HT1080 (cell line): ENCODE data around the gene FOLR3. TPM values are rescaled to one million over a fixed set of nuclear protein-coding genes. Genes with fewer than 3 reads are reported as not detected.
"Not testable (repeated sequence)": the region's sequence is repeated elsewhere in the genome, so short reads cannot be mapped to it uniquely, and the experiment has no call there.

ENCODE experiments used
- DNase-seq: peaks from one replicate; pipeline ENCODE4 v3.0.0-alpha.2; 2015; ENCODE audit warnings: low read depth
- total RNA-seq: library from RNA; depleted of rRNA; stranded (reverse); fragments of >200 nt; shearing (Covaris generic); gene quantifications from 2 replicates; pipeline ENCODE4 v1.2.3, GENCODE V29; 2014

FOLR3 gene
- total RNA-seq, 1 experiment from 2014 or later = 0.16 TPM

GRCh38 chr11:72123117-72123653 lies 12.3 kb upstream of the FOLR3 start:
- DNase-seq = no peak

- no peak for DNase-seq
Observed at GRCh38 chr11:72124046-72124445, 11.5 kb upstream of the FOLR3 start.

- DNase-seq = no peak
Observed at GRCh38 chr11:72125956-72126355, 9.6 kb upstream of the FOLR3 start.

GRCh38 chr11:72127923-72128322 lies 7.6 kb upstream of the FOLR3 start:
- no peak for DNase-seq

- no peak for DNase-seq
Observed at GRCh38 chr11:72129381-72129780, 6.1 kb upstream of the FOLR3 start.

- no peak for DNase-seq
Observed at GRCh38 chr11:72132646-72133045, 2.9 kb upstream of the FOLR3 start.

- DNase-seq = no peak
Observed at GRCh38 chr11:72135891-72136683, 562 bp downstream of the FOLR3 start.

GRCh38 chr11:72136684-72137262 lies 1.2 kb downstream of the FOLR3 start:
- DNase-seq = no peak

- DNase-seq = no peak
Observed at GRCh38 chr11:72138821-72139390, 3.4 kb downstream of the FOLR3 start.

GRCh38 chr11:72139500-72139899 lies 4.0 kb downstream of the FOLR3 start:
- no peak for DNase-seq

- DNase-seq = peak; percentile 76
Observed at GRCh38 chr11:72140661-72141060, 5.1 kb downstream of the FOLR3 start.

- DNase-seq = peak; percentile 93
Observed at GRCh38 chr11:72141066-72141465, 5.5 kb downstream of the FOLR3 start.

- DNase-seq = not testable (repeated sequence)
Observed at GRCh38 chr11:72142086-72142485, 6.6 kb downstream of the FOLR3 start.

- not testable (repeated sequence) for DNase-seq
Observed at GRCh38 chr11:72142543-72142942, 7.0 kb downstream of the FOLR3 start.

GRCh38 chr11:72144807-72145565 lies 9.5 kb downstream of the FOLR3 start:
- DNase-seq = no peak

GRCh38 chr11:72146625-72147024 lies 11.1 kb downstream of the FOLR3 start:
- no peak for DNase-seq

- no peak for DNase-seq
Observed at GRCh38 chr11:72150882-72151281, 15.4 kb downstream of the FOLR3 start.

- DNase-seq = not testable (repeated sequence)
Observed at GRCh38 chr11:72153874-72154273, 18.3 kb downstream of the FOLR3 start.

GRCh38 chr11:72154816-72155215 lies 19.3 kb downstream of the FOLR3 start:
- no peak for DNase-seq

GRCh38 chr11:72155751-72156150 lies 20.2 kb downstream of the FOLR3 start:
- DNase-seq = no peak

- DNase-seq = no peak
Observed at GRCh38 chr11:72157131-72157530, 21.6 kb downstream of the FOLR3 start.

- no peak for DNase-seq
Observed at GRCh38 chr11:72160319-72160718, 24.8 kb downstream of the FOLR3 start.
